GM12891 (cell line): ENCODE data around the gene ATE1.

ENCODE experiments used
- POLR2A ChIP-seq: IDR thresholded peaks from 2 replicates; pipeline ENCODE4 v1.6.1; 2011; ENCODE audit warnings: low read depth, low read length, control low read depth
- POLR2AphosphoS5 ChIP-seq: IDR thresholded peaks from 2 replicates; pipeline ENCODE4 v1.6.1; 2011; ENCODE audit warnings: low read depth, low read length, control low read depth
- POU2F2 ChIP-seq: IDR thresholded peaks from 2 replicates; pipeline ENCODE4 v1.6.1; 2011; ENCODE audit warnings: low read depth, mild to moderate bottlenecking, control low read depth, low read length, moderate library complexity
- SPI1 ChIP-seq: IDR thresholded peaks from 2 replicates; pipeline ENCODE4 v1.6.1; 2011; ENCODE audit warnings: low read depth, low read length, control low read depth
- TAF1 ChIP-seq: IDR thresholded peaks from 2 replicates; pipeline ENCODE4 v1.6.1; 2011; ENCODE audit warnings: low read depth, low read length, control low read depth

DNA sequence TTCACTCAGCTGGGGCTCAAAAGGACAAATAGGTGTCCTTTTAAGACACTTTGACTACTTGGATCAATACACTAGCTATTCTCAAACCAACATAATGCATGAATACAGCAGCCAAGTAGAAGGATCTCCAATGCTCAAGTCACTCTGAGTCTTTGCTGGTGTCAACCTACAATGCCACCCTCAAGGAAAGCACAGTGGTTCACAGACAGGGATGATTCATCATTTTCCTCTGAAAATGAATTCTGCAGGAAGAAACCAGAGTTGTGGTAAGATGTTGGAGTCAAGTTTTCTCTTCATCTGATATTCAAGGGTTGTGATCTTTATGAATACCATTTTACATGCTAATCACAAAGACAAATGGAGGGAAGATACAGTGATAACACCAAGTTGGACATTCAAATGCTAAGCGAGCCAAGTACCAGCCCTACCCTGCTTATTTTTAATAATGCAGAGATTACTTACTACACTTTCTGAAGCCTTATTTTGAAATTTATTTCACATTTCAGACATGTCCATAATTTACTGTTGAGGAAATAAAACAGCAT, 186.5 kb downstream of the ATE1 start:
- no peak for TF ChIP-seq POLR2A
- TF ChIP-seq SPI1 = no peak
- TF ChIP-seq POLR2AphosphoS5 = no peak
- no peak for TF ChIP-seq TAF1
- TF ChIP-seq POU2F2 = no peak
